ENCODE results near the gene ADAMTSL1.

- TF ChIP-seq CTCF (conservative IDR thresholded peaks at IDR 0.05; ENCODE audit: low read length), result no peak
- TF ChIP-seq EZH2phosphoT487 (IDR thresholded peaks at IDR 0.05; ENCODE audit: borderline replicate concordance, low read depth, low read length), result no peak
Observed at GRCh38 chr9:18893046-18893445, 419.1 kb downstream of the ADAMTSL1 start.
